ENCODE measurements around the gene PSORS1C2. TPM values are rescaled to one million over a fixed set of nuclear protein-coding genes. Genes with fewer than 3 reads are reported as not detected.

The PSORS1C2 gene
- total and polyA plus RNA-seq, 4 donors: not detected

- TF ChIP-seq HNF4A (conservative IDR thresholded peaks at IDR 0.05) (no peak), REST (IDR thresholded peaks at IDR 0.05) (no peak), JUND (IDR thresholded peaks at IDR 0.05) (no peak), TAF1 (conservative IDR thresholded peaks at IDR 0.05) (no peak), YY1 (IDR thresholded peaks at IDR 0.05) (no peak), MAX (IDR thresholded peaks at IDR 0.05) (no peak), RXRA (IDR thresholded peaks at IDR 0.05) (no peak), EGR1 (IDR thresholded peaks at IDR 0.05; ENCODE audit: low read depth in 2 of 2) (no peak), FOXA2 (IDR thresholded peaks at IDR 0.05) (no peak), SP1 (IDR thresholded peaks at IDR 0.05) (no peak), CTCF (IDR thresholded peaks at IDR 0.05; ENCODE audit: low read depth, low read length, missing input control) (no peak), RAD21 (IDR thresholded peaks at IDR 0.05) (no peak), ATF3 (IDR thresholded peaks at IDR 0.05) (no peak), FOXA1 (IDR thresholded peaks at IDR 0.05) (no peak), HNF4G (IDR thresholded peaks at IDR 0.05) (no peak)
- Histone ChIP-seq H3K9ac (ENCODE audit: low read depth in 1 of 2, low read length in 2 of 2) (no peak overlapping the region), H3K27ac (ENCODE audit: low read depth in 1 of 2, low read length in 2 of 2) (no peak overlapping the region), H3K36me3 (ENCODE audit: control insufficient read depth in 4 of 4, insufficient read depth in 3 of 4, low read depth in 1 of 4, low read length in 3 of 4) (peaks cover 0 to 7% (median 3%) of the 10 kb centered on the region in 4 donors), H3K27me3 (ENCODE audit: control insufficient read depth in 4 of 4, insufficient read depth in 4 of 4, low read length in 3 of 4) (no peaks in the 10 kb centered on the region), H3K9me3 (ENCODE audit: control insufficient read depth in 4 of 4, low read length in 3 of 4) (no peaks in the 10 kb centered on the region), H3K4me3 (ENCODE audit: low read depth in 1 of 3, low read length in 3 of 3) (no peak overlapping the region), H3K4me1 (ENCODE audit: control insufficient read depth in 4 of 4, insufficient read depth in 4 of 4, low read length in 3 of 4) (peaks cover 0 to 16% (median 7%) of the 10 kb centered on the region in 4 donors)
- 97% methylated on average over 7 of the region's 7 CpGs for WGBS
- DNase-seq (ENCODE audit: low spot score): no peak
These were observed 13.9 kb upstream of the PSORS1C2 start for GRCh38 chr6:31152781-31153180.

- Histone ChIP-seq H3K36me3 (ENCODE audit: control insufficient read depth in 4 of 4, insufficient read depth in 3 of 4, low read depth in 1 of 4, low read length in 3 of 4) (peaks cover 0 to 4% (median 3%) of the 10 kb centered on the region in 4 donors), H3K4me3 (ENCODE audit: low read depth in 1 of 3, low read length in 3 of 3) (no peak overlapping the region), H3K9ac (ENCODE audit: low read depth in 1 of 2, low read length in 2 of 2) (no peak overlapping the region), H3K27ac (ENCODE audit: low read depth in 1 of 2, low read length in 2 of 2) (peak overlapping the region in 1 of 2 donors; percentile 38), H3K9me3 (ENCODE audit: control insufficient read depth in 4 of 4, low read length in 3 of 4) (no peaks in the 10 kb centered on the region), H3K27me3 (ENCODE audit: control insufficient read depth in 4 of 4, insufficient read depth in 4 of 4, low read length in 3 of 4) (no peaks in the 10 kb centered on the region), H3K4me1 (ENCODE audit: control insufficient read depth in 4 of 4, insufficient read depth in 4 of 4, low read length in 3 of 4) (peaks cover 0 to 11% (median 6%) of the 10 kb centered on the region in 4 donors)
- WGBS: 50% methylated on average over 6 of the region's 6 CpGs
- DNase-seq (ENCODE audit: low spot score): no peak
- TF ChIP-seq JUND (IDR thresholded peaks at IDR 0.05) (peak in 1 of 2 donors; percentile 52), YY1 (IDR thresholded peaks at IDR 0.05) (peak; percentile 72), ATF3 (IDR thresholded peaks at IDR 0.05) (no peak), TAF1 (conservative IDR thresholded peaks at IDR 0.05) (no peak), GABPA (IDR thresholded peaks at IDR 0.05 in 1 of 2, conservative IDR thresholded peaks at IDR 0.05 in 1 of 2) (no peak), NR2F2 (IDR thresholded peaks at IDR 0.05) (no peak), RAD21 (IDR thresholded peaks at IDR 0.05) (peak in 1 of 2 donors; percentile 29), ZBTB33 (IDR thresholded peaks at IDR 0.05) (no peak), FOXA2 (IDR thresholded peaks at IDR 0.05) (peak; percentile 64), FOXA1 (IDR thresholded peaks at IDR 0.05) (peak; percentile 57), HNF4G (IDR thresholded peaks at IDR 0.05) (peak; percentile 28), SP1 (IDR thresholded peaks at IDR 0.05) (peak; percentile 79), REST (IDR thresholded peaks at IDR 0.05) (peak; percentile 16), MAX (IDR thresholded peaks at IDR 0.05) (no peak), HNF4A (conservative IDR thresholded peaks at IDR 0.05) (peak; percentile 58 to 73)
These were observed 11.1 kb upstream of the PSORS1C2 start for GRCh38 chr6:31149827-31150447.

Measured in liver (tissue), 9 donors.